ENCODE results near the gene SH2D5. TPM values are rescaled to one million over a fixed set of nuclear protein-coding genes. Genes with fewer than 3 reads are reported as not detected.

Gene SH2D5
- total RNA-seq, 2 experiments from 2014 or later = 0.68 TPM; not detected in 1

DNA sequence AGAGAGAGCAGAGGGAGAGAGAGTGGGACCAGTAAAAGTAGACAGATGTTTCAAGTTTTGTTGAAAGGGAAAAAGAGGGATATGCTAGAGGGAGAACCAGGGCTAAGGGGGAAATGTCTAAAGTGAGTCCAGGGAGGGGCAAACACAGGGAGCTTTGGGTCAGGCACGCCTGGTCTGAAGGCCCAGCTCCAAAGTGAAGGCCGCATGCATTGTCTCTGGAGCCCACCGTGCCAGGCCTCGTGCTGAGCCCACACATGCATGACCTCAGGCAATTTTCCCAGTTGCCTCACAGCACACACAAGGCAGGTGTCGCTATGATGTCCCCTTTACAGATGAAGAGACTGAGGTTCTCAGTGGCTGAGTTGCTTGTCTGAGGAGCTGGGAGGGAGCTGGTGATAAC lies 30.7 kb downstream of the SH2D5 start:
- TF ChIP-seq EZH2phosphoT487 (IDR thresholded peaks at IDR 0.05; ENCODE audit: borderline replicate concordance, low read depth, low read length) = no peak
- TF ChIP-seq, protein P1, sequence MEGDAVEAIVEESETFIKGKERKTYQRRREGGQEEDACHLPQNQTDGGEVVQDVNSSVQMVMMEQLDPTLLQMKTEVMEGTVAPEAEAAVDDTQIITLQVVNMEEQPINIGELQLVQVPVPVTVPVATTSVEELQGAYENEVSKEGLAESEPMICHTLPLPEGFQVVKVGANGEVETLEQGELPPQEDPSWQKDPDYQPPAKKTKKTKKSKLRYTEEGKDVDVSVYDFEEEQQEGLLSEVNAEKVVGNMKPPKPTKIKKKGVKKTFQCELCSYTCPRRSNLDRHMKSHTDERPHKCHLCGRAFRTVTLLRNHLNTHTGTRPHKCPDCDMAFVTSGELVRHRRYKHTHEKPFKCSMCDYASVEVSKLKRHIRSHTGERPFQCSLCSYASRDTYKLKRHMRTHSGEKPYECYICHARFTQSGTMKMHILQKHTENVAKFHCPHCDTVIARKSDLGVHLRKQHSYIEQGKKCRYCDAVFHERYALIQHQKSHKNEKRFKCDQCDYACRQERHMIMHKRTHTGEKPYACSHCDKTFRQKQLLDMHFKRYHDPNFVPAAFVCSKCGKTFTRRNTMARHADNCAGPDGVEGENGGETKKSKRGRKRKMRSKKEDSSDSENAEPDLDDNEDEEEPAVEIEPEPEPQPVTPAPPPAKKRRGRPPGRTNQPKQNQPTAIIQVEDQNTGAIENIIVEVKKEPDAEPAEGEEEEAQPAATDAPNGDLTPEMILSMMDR (conservative IDR thresholded peaks at IDR 0.05; ENCODE audit: low read length) = no peak
- Histone ChIP-seq H3K4me1 (ENCODE audit: insufficient read depth, low read length, poor library complexity, severe bottlenecking) (no peaks in the 10 kb centered on the region), H3K36me3 (ENCODE audit: insufficient read depth, low read length) (no peaks in the 10 kb centered on the region), H3K79me2 (ENCODE audit: insufficient read depth, low read depth, low read length) (no peaks in the 10 kb centered on the region), H3K4me2 (ENCODE audit: low read length) (no peak overlapping the region), H3K4me3 (ENCODE audit: low read depth, low read length, poor library complexity, severe bottlenecking) (no peak overlapping the region), H3K27ac (ENCODE audit: low read depth, low read length, poor library complexity, severe bottlenecking) (no peak overlapping the region), H3K9me3 (ENCODE audit: low read length) (no peaks in the 10 kb centered on the region), H3K9me2 (ENCODE audit: insufficient read depth, low read length) (no peaks in the 10 kb centered on the region), H4K20me1 (ENCODE audit: insufficient read depth, low read length) (no peaks in the 10 kb centered on the region), H2AFZ (ENCODE audit: low read length) (no peak overlapping the region)
- CTCF ChIA-PET (ENCODE audit: unreplicated experiment) = no interaction called here
- intact Hi-C loops (cut with micrococcal nuclease; ENCODE audit: unreplicated experiment) = no loop called here
- POLR2A ChIA-PET = no interaction called here
- no peak for DNase-seq (ENCODE audit: low spot score)
- BruUV-seq (replicated peaks) = no TSS peak

GRCh38 chr1:20701446-20701845 lies 31.1 kb downstream of the SH2D5 start:
- DNase-seq (ENCODE audit: low spot score) = no peak
- Histone ChIP-seq H3K79me2 (ENCODE audit: insufficient read depth, low read depth, low read length) (no peaks in the 10 kb centered on the region), H2AFZ (ENCODE audit: low read length) (no peak overlapping the region)

DNA sequence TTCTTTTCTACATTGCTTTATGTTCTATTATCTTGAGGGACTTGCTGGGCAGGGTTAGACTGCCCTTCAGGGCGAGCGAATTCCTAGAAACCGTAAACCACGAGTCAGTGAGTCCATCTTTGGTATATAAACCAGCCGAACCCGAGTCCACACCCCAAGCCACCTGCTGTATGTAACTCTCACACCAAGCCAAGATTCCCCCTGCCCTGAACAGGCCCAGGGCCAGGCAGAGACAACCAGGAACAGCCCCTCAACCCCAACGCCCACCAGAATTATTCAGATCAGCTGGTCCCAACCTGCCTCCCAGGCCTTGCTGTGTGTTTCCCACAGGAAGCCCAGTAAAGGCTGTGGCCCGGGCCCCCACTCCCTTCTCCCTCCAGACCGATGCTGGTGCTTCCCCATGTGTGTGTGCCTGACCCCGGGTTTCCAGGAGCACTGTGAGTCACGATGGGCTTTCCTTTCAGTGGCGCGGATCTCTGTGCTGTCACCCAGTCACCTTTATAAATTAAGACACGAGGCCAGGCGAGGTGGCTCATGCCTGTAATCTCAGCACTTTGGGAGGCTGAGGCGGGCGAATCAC lies 31.8 kb downstream of the SH2D5 start:
- H3K27ac ChIP-seq (ENCODE audit: low read depth, low read length, poor library complexity, severe bottlenecking) = no peak overlapping the region
- no peaks in the 10 kb centered on the region for H3K79me2 ChIP-seq (ENCODE audit: insufficient read depth, low read depth, low read length)
- TF ChIP-seq, protein P1 (conservative IDR thresholded peaks at IDR 0.05; ENCODE audit: low read length) = no peak
- no peak for TF ChIP-seq EZH2phosphoT487 (IDR thresholded peaks at IDR 0.05; ENCODE audit: borderline replicate concordance, low read depth, low read length)
- no TSS peak for BruUV-seq (replicated peaks)
- H3K9me3 ChIP-seq (ENCODE audit: low read length) = no peaks in the 10 kb centered on the region
- no peak overlapping the region for H3K4me3 ChIP-seq (ENCODE audit: low read depth, low read length, poor library complexity, severe bottlenecking)
- intact Hi-C loops (cut with micrococcal nuclease; ENCODE audit: unreplicated experiment) = no loop called here
- H2AFZ ChIP-seq (ENCODE audit: low read length) = no peak overlapping the region
- H4K20me1 ChIP-seq (ENCODE audit: insufficient read depth, low read length) = no peaks in the 10 kb centered on the region
- CTCF ChIA-PET (ENCODE audit: unreplicated experiment) = no interaction called here
- no peaks in the 10 kb centered on the region for H3K9me2 ChIP-seq (ENCODE audit: insufficient read depth, low read length)
- DNase-seq (ENCODE audit: low spot score) = no peak
- POLR2A ChIA-PET = no interaction called here
- H3K4me2 ChIP-seq (ENCODE audit: low read length) = no peak overlapping the region
- no peaks in the 10 kb centered on the region for H3K4me1 ChIP-seq (ENCODE audit: insufficient read depth, low read length, poor library complexity, severe bottlenecking)
- H3K36me3 ChIP-seq (ENCODE audit: insufficient read depth, low read length) = no peaks in the 10 kb centered on the region

More at GRCh38 chr1:20701446-20701845, 31.1 kb downstream of the SH2D5 start:
- ChIA-PET CTCF (ENCODE audit: unreplicated experiment) (no interaction called here), POLR2A (no interaction called here)
- no peaks in the 10 kb centered on the region for H3K9me2 ChIP-seq (ENCODE audit: insufficient read depth, low read length)
- H3K36me3 ChIP-seq (ENCODE audit: insufficient read depth, low read length) = no peaks in the 10 kb centered on the region
- H3K4me1 ChIP-seq (ENCODE audit: insufficient read depth, low read length, poor library complexity, severe bottlenecking) = no peaks in the 10 kb centered on the region
- no peak overlapping the region for H3K27ac ChIP-seq (ENCODE audit: low read depth, low read length, poor library complexity, severe bottlenecking)
- no peaks in the 10 kb centered on the region for H4K20me1 ChIP-seq (ENCODE audit: insufficient read depth, low read length)
- no TSS peak for BruUV-seq (replicated peaks)
- H3K4me2 ChIP-seq (ENCODE audit: low read length) = no peak overlapping the region
- H3K4me3 ChIP-seq (ENCODE audit: low read depth, low read length, poor library complexity, severe bottlenecking) = no peak overlapping the region
- intact Hi-C loops (cut with micrococcal nuclease; ENCODE audit: unreplicated experiment) = no loop called here
- TF ChIP-seq, protein P1 (conservative IDR thresholded peaks at IDR 0.05; ENCODE audit: low read length) = no peak
- no peak for TF ChIP-seq EZH2phosphoT487 (IDR thresholded peaks at IDR 0.05; ENCODE audit: borderline replicate concordance, low read depth, low read length)
- no peaks in the 10 kb centered on the region for H3K9me3 ChIP-seq (ENCODE audit: low read length)

All from OCI-LY7 (cell line).